Cardiac fibroblast (primary cell): ENCODE data around the gene YLPM1.
A peak's percentile ranks its signal among the peaks of the same experiment; 100 is the strongest.
"Not testable (repeated sequence)": the region's sequence is repeated elsewhere in the genome, so short reads cannot be mapped to it uniquely, and the experiment has no call there.

Experiments used
- DNase-seq, 2 donors: peaks; one replicate each; pipeline versions ENCODE4 v3.0.0 to v3.0.0-alpha.2; 2010; ENCODE audit warnings: low read depth in 2 of 2
- H3K4me3 ChIP-seq, 2 donors: replicated peaks in 1 of 2; 1 replicate in 1 of 2; 2 replicates in 1 of 2; pipeline ENCODE4 v1.5.1; 2011; ENCODE audit warnings: low read depth in 2 of 2, low read length in 2 of 2, mild to moderate bottlenecking in 2 of 2, moderate library complexity in 1 of 2
- CTCF ChIP-seq: IDR thresholded peaks from one replicate; pipeline ENCODE4 v1.5.1; 2011; ENCODE audit warnings: low read depth, mild to moderate bottlenecking, low read length, inconsistent platforms

YLPM1 gene

GRCh38 chr14:74737753-74738325 lies 25.3 kb upstream of the YLPM1 start:
- peak; percentile 15 to 70 for DNase-seq

GRCh38 chr14:74739293-74740030 lies 23.7 kb upstream of the YLPM1 start:
- peak in 1 of 2 donors; percentile 45 for DNase-seq
- TF ChIP-seq CTCF = no peak
- H3K4me3 ChIP-seq = no peak overlapping the region

More at GRCh38 chr14:74737753-74738325, 25.3 kb upstream of the YLPM1 start:
- no peak for TF ChIP-seq CTCF
- H3K4me3 ChIP-seq = no peak overlapping the region

- no peak overlapping the region for H3K4me3 ChIP-seq
- DNase-seq = no peak
- TF ChIP-seq CTCF = no peak
These were observed 15.9 kb upstream of the YLPM1 start for GRCh38 chr14:74747237-74747636.

- no peak overlapping the region for H3K4me3 ChIP-seq
- TF ChIP-seq CTCF = no peak
- DNase-seq = no peak
These were observed 9.0 kb upstream of the YLPM1 start for GRCh38 chr14:74754157-74754556.

- no peak for DNase-seq
- no peak overlapping the region for H3K4me3 ChIP-seq
- no peak for TF ChIP-seq CTCF
These were observed 8.2 kb upstream of the YLPM1 start for GRCh38 chr14:74754899-74755298.

- no peak overlapping the region for H3K4me3 ChIP-seq
- TF ChIP-seq CTCF = no peak
- no peak for DNase-seq
These were observed 6.8 kb upstream of the YLPM1 start for GRCh38 chr14:74756326-74756725.

GRCh38 chr14:74758505-74758904 lies 4.6 kb upstream of the YLPM1 start:
- not testable (repeated sequence) for DNase-seq, H3K4me3 ChIP-seq
